Measurements from ENCODE around the gene STAT2. TPM values are rescaled to one million over a fixed set of nuclear protein-coding genes. Genes with fewer than 3 reads are reported as not detected.

STAT2 gene
- total RNA-seq, 1 experiment from 2014 or later, result 50.4 TPM

- no TSS peak for BruUV-seq (replicated peaks)
- intact Hi-C loops (cut with micrococcal nuclease; ENCODE audit: unreplicated experiment) (no loop called here), in situ Hi-C loops (cut with HindIII; ENCODE audit: low pct_unique_long_range_greater_than_20kb, low sequenced_read_pairs) (no loop called here)
- H3K27ac ChIP-seq (ENCODE audit: low read length), result no peak overlapping the region
- DNase-seq (ENCODE audit: low read depth, low spot score) (no peak), ATAC-seq (no peak)
- TF ChIP-seq SIN3A (IDR thresholded peaks at IDR 0.05; ENCODE audit: borderline replicate concordance, insufficient read depth, low read depth, low read length) (no peak), POLR2AphosphoS5 (IDR thresholded peaks at IDR 0.05; ENCODE audit: low read depth, low read length) (no peak), TCF7L2 (IDR thresholded peaks at IDR 0.05; ENCODE audit: low read depth, low read length) (no peak), CTCF (IDR thresholded peaks at IDR 0.05) (no peak)
- H3K4me1 ChIP-seq (ENCODE audit: control insufficient read depth, insufficient read depth, low read length), result no peaks in the 10 kb centered on the region
- 0 out of 2 replicates have a peak, but pooled peaks cover 5% of the 10 kb centered on the region for H3K36me3 ChIP-seq (ENCODE audit: control insufficient read depth, insufficient read depth, low read length)
- no peak overlapping the region for H3K4me3 ChIP-seq (ENCODE audit: low read depth in 2 of 2, low read length in 2 of 2)
- no peaks in the 10 kb centered on the region for H3K9me3 ChIP-seq (ENCODE audit: control insufficient read depth, insufficient read depth, low read depth, low read length)
- H3K27me3 ChIP-seq (ENCODE audit: control insufficient read depth, insufficient read depth, low read length), result no peaks in the 10 kb centered on the region
- CTCF ChIA-PET, result no interaction called here
- POLR2A ChIA-PET, result interaction anchor here (1.0 kb wide), 1 partner anchor 9 kb away, joined by 3 read pairs; the partner anchor contains the start of gene STAT2
Measured at GRCh38 chr12:56351325-56351724, 8.6 kb downstream of the STAT2 start.

GRCh38 chr12:56350662-56351061 lies 9.2 kb downstream of the STAT2 start:
- no TSS peak for BruUV-seq (replicated peaks)
- CTCF ChIA-PET, result no interaction called here
- ATAC-seq (no peak), DNase-seq (ENCODE audit: low read depth, low spot score) (no peak)
- POLR2A ChIA-PET, result interaction anchor here (1.0 kb wide), 1 partner anchor 9 kb away, joined by 3 read pairs; the partner anchor contains the start of gene STAT2
- Histone ChIP-seq H3K9me3 (ENCODE audit: control insufficient read depth, insufficient read depth, low read depth, low read length) (no peaks in the 10 kb centered on the region), H3K4me3 (ENCODE audit: low read depth in 2 of 2, low read length in 2 of 2) (no peak overlapping the region), H3K27me3 (ENCODE audit: control insufficient read depth, insufficient read depth, low read length) (no peaks in the 10 kb centered on the region), H3K36me3 (ENCODE audit: control insufficient read depth, insufficient read depth, low read length) (0 out of 2 replicates have a peak, but pooled peaks cover 5% of the 10 kb centered on the region), H3K4me1 (ENCODE audit: control insufficient read depth, insufficient read depth, low read length) (no peaks in the 10 kb centered on the region), H3K27ac (ENCODE audit: low read length) (no peak overlapping the region)
- TF ChIP-seq POLR2AphosphoS5 (IDR thresholded peaks at IDR 0.05; ENCODE audit: low read depth, low read length) (no peak), CTCF (IDR thresholded peaks at IDR 0.05) (no peak), REST (IDR thresholded peaks at IDR 0.05; ENCODE audit: insufficient read depth in 1 of 2, low read depth in 2 of 2, low read length in 1 of 2) (no peak), TCF7L2 (IDR thresholded peaks at IDR 0.05; ENCODE audit: low read depth, low read length) (no peak)
- in situ Hi-C loops (cut with HindIII; ENCODE audit: low pct_unique_long_range_greater_than_20kb, low sequenced_read_pairs) (no loop called here), intact Hi-C loops (cut with micrococcal nuclease; ENCODE audit: unreplicated experiment) (no loop called here)
